Suprapubic skin (tissue), 4 donors: ENCODE results near the gene GNA12. TPM values are rescaled to one million over a fixed set of nuclear protein-coding genes. Genes with fewer than 3 reads are reported as not detected.

Experiments used
- DNase-seq, 2 donors: peaks; one replicate each; pipeline ENCODE4 v3.0.0-alpha.2; 2019; ENCODE audit warnings: low spot score in 2 of 2
- H3K27ac ChIP-seq: fragments of 200-600 bp; sonication (generic); one replicate; pipeline ENCODE4 v1.5.1; 2019
- H3K27me3 ChIP-seq: fragments of 200-600 bp; sonication (generic); one replicate; pipeline ENCODE4 v1.5.1; 2019
- H3K36me3 ChIP-seq: fragments of 200-600 bp; sonication (generic); one replicate; pipeline ENCODE4 v1.5.1; 2019
- H3K4me1 ChIP-seq: fragments of 200-600 bp; sonication (generic); one replicate; pipeline ENCODE4 v1.5.1; 2019
- H3K4me3 ChIP-seq: fragments of 200-600 bp; sonication (generic); one replicate; pipeline ENCODE4 v1.5.1; 2019; ENCODE audit warnings: mild to moderate bottlenecking
- H3K9me3 ChIP-seq: fragments of 200-600 bp; sonication (generic); one replicate; pipeline ENCODE4 v1.5.1; 2019
- CTCF ChIP-seq, 2 donors: fragments of 200-600 bp in 1 of 2; fragments of 450-650 bp in 1 of 2; sonication (generic) in 1 of 2; IDR thresholded peaks; one replicate each; pipeline ENCODE4 v1.5.1; 2016 to 2019; ENCODE audit warnings: antibody characterized with exemption in 2 of 2, mild to moderate bottlenecking in 1 of 2, moderate library complexity in 1 of 2
- EP300 ChIP-seq: sonication (generic); formaldehyde crosslinking; IDR thresholded peaks from one replicate; pipeline ENCODE4 v1.6.1; 2017; ENCODE audit warnings: antibody characterized with exemption
- POLR2A ChIP-seq, 2 donors: fragments of 450-650 bp; IDR thresholded peaks; one replicate each; pipeline ENCODE4 v1.6.1; 2017; ENCODE audit warnings: antibody characterized with exemption in 2 of 2, mild to moderate bottlenecking in 2 of 2, moderate library complexity in 2 of 2
- POLR2AphosphoS5 ChIP-seq, 3 donors: sonication (generic); formaldehyde crosslinking; IDR thresholded peaks; one replicate each; pipeline ENCODE4 v1.6.1; 2017; ENCODE audit warnings: antibody characterized with exemption in 3 of 3
- WGBS: methylation state at CpG from one replicate; pipeline ENCODE4 v1.1.5; 2018; 5-methylcytosine and 5-hydroxymethylcytosine counted together
- total RNA-seq, 4 donors: library from RNA; depleted of rRNA; stranded (reverse); fragments of >200 nt; gene quantifications; one replicate each; pipeline ENCODE4 v1.1.0, GENCODE V29; 2016

The GNA12 gene
- total RNA-seq, 4 donors from 2014 or later, result 9.7 to 15.0 (median 13.3) TPM

- Histone ChIP-seq H3K9me3 (no peaks in the 10 kb centered on the region), H3K27ac (no peak overlapping the region), H3K27me3 (no peaks in the 10 kb centered on the region), H3K4me1 (peaks cover 28% of the 10 kb centered on the region), H3K4me3 (no peak overlapping the region), H3K36me3 (no peaks in the 10 kb centered on the region)
- 95% methylated on average over 4 of the region's 4 CpGs for WGBS
- no peak for TF ChIP-seq POLR2A (IDR thresholded peaks at IDR 0.05)
- no peak for TF ChIP-seq POLR2AphosphoS5 (IDR thresholded peaks at IDR 0.05)
- TF ChIP-seq EP300, result no peak
- TF ChIP-seq CTCF (IDR thresholded peaks at IDR 0.05), result no peak
- DNase-seq, result no peak
These were observed 40.4 kb downstream of the GNA12 start for GRCh38 chr7:2803755-2804154.

GRCh38 chr7:2803342-2803692, 40.8 kb downstream of the GNA12 start:
- H3K4me3 ChIP-seq, result no peak overlapping the region
- peaks cover 28% of the 10 kb centered on the region for H3K4me1 ChIP-seq
- no peak overlapping the region for H3K27ac ChIP-seq
- 79% methylated on average over 2 of the region's 2 CpGs for WGBS
- H3K36me3 ChIP-seq, result no peaks in the 10 kb centered on the region
- no peaks in the 10 kb centered on the region for H3K27me3 ChIP-seq
- H3K9me3 ChIP-seq, result no peaks in the 10 kb centered on the region
- no peak for TF ChIP-seq EP300
- DNase-seq, result no peak

GRCh38 chr7:2802504-2803341, 41.4 kb downstream of the GNA12 start:
- TF ChIP-seq POLR2AphosphoS5 (IDR thresholded peaks at IDR 0.05) (no peak), POLR2A (IDR thresholded peaks at IDR 0.05) (no peak), EP300 (no peak), CTCF (IDR thresholded peaks at IDR 0.05) (no peak)
- Histone ChIP-seq H3K27me3 (no peaks in the 10 kb centered on the region), H3K4me1 (peaks cover 28% of the 10 kb centered on the region), H3K36me3 (no peaks in the 10 kb centered on the region), H3K4me3 (peak overlapping the region; percentile 21), H3K27ac (peak overlapping the region; percentile 3), H3K9me3 (no peaks in the 10 kb centered on the region)
- 46% methylated on average over 28 of the region's 28 CpGs for WGBS
- no peak for DNase-seq

- no peaks in the 10 kb centered on the region for H3K27me3 ChIP-seq
- no peaks in the 10 kb centered on the region for H3K36me3 ChIP-seq
- no peak overlapping the region for H3K4me3 ChIP-seq
- no peak for TF ChIP-seq CTCF (IDR thresholded peaks at IDR 0.05)
- peaks cover 30% of the 10 kb centered on the region for H3K4me1 ChIP-seq
- no peaks in the 10 kb centered on the region for H3K9me3 ChIP-seq
- peak overlapping the region; percentile 37 for H3K27ac ChIP-seq
- DNase-seq, result no peak
- WGBS, result 42% methylated on average over 2 of the region's 2 CpGs
These were observed 42.0 kb downstream of the GNA12 start for GRCh38 chr7:2802101-2802500.

- no peaks in the 10 kb centered on the region for H3K9me3 ChIP-seq
- no peaks in the 10 kb centered on the region for H3K36me3 ChIP-seq
- H3K27me3 ChIP-seq, result no peaks in the 10 kb centered on the region
- DNase-seq, result no peak
- peak overlapping the region; percentile 37 for H3K27ac ChIP-seq
- TF ChIP-seq CTCF (IDR thresholded peaks at IDR 0.05), result no peak
- no peak for TF ChIP-seq POLR2A (IDR thresholded peaks at IDR 0.05)
- no peak for TF ChIP-seq POLR2AphosphoS5 (IDR thresholded peaks at IDR 0.05)
- TF ChIP-seq EP300, result no peak
- WGBS, result 82% methylated on average over 16 of the region's 16 CpGs
- H3K4me3 ChIP-seq, result no peak overlapping the region
- H3K4me1 ChIP-seq, result peaks cover 35% of the 10 kb centered on the region
These were observed 43.0 kb downstream of the GNA12 start for GRCh38 chr7:2800931-2801688.
